Hepatocyte (in vitro differentiated cells): ENCODE data around the gene ASB11.

Experiments
- EZH2phosphoT487 ChIP-seq: fragments of 200-600 bp; sonication (generic); IDR thresholded peaks from one replicate; pipeline ENCODE4 v1.6.1; 2018; ENCODE audit warnings: antibody characterized with exemption, mild to moderate bottlenecking, low read depth, moderate library complexity; ENCODE audit not compliant: unreplicated experiment, severe bottlenecking
- TF ChIP-seq, protein P1 (sequence below): fragments of 200-600 bp; sonication (generic); IDR thresholded peaks from 2 replicates; pipeline ENCODE4 v1.5.1; 2016; ENCODE audit warnings: antibody characterized with exemption, mild to moderate bottlenecking; ENCODE audit not compliant: poor library complexity

DNA sequence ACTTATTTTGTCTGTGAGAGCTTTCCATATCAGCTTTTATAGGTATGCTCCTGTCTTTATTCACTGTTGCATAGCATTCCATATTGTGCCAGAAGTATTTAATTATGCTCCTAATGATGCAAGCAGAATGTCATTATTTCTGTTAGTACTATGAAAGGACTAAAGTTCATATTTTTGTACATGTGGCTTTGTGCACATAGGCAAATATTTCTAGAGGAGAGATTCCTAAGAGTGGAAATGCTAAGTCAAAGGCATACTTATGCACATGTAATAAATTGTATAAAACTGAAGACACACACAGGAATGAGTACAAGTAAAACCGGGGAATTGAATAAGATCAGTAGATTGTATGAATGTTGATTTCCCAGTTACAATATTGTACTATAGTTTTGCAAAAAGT is 43.7 kb downstream of the ASB11 start:
- TF ChIP-seq, protein P1, sequence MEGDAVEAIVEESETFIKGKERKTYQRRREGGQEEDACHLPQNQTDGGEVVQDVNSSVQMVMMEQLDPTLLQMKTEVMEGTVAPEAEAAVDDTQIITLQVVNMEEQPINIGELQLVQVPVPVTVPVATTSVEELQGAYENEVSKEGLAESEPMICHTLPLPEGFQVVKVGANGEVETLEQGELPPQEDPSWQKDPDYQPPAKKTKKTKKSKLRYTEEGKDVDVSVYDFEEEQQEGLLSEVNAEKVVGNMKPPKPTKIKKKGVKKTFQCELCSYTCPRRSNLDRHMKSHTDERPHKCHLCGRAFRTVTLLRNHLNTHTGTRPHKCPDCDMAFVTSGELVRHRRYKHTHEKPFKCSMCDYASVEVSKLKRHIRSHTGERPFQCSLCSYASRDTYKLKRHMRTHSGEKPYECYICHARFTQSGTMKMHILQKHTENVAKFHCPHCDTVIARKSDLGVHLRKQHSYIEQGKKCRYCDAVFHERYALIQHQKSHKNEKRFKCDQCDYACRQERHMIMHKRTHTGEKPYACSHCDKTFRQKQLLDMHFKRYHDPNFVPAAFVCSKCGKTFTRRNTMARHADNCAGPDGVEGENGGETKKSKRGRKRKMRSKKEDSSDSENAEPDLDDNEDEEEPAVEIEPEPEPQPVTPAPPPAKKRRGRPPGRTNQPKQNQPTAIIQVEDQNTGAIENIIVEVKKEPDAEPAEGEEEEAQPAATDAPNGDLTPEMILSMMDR: no peak
- TF ChIP-seq EZH2phosphoT487: no peak
